ENCODE results near the gene ANKK1.

Gene ANKK1

DNA sequence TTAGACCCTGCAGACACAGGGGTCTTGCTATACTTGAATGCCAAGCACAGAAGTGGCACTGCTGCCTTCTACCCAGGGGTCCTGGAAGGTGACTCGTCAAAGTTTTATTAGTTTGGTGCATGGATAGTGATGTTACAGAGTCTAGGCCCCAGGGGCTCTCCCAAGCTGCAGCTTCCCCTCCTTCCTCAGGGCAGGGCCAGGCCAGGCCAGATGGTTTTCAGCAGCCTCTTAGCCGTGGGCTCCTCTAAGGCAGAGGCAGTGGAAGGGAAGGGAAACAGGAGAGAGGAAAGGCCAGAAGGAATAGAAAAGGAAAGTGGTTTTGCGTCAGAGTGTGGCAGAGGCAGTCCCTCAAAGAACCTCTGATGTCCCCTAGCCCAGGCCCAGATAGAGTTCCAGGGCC lies 21.9 kb downstream of the ANKK1 start:
- DNase-seq = no peak

DNA sequence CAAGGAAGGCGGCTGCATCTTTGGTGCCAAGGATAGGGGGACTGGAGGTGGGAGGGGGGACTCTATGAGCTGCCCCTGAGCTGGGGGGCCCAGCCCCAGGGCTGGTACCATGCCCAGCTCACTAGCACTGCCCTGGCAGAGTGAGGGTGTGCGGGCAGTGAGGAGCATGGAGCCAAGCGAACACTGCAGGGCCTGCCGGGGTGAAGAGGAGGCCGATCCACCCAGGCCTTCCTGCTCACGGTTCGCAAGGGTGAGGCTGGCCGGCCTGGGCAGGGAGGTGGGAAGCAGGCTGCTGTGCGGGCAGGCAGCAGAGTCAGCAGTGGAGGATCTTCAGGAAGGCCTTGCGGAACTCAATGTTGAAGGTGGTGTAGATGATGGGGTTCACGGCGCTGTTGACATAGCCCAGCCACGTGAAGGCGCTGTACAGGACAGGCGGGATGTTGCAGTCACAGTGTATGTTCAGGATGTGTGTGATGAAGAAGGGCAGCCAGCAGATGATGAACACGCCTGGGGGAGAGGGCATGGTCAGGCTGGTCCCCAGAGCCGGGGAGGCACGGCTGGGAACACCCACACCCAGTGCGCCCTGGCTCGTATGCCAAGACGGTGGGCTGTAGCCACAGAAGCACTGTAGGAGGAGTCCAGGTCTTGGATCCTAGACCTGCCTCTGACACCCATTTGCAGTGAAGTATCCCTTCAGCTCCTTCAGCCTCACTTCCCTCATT lies 23.0 kb downstream of the ANKK1 start:
- no peak for DNase-seq

DNA sequence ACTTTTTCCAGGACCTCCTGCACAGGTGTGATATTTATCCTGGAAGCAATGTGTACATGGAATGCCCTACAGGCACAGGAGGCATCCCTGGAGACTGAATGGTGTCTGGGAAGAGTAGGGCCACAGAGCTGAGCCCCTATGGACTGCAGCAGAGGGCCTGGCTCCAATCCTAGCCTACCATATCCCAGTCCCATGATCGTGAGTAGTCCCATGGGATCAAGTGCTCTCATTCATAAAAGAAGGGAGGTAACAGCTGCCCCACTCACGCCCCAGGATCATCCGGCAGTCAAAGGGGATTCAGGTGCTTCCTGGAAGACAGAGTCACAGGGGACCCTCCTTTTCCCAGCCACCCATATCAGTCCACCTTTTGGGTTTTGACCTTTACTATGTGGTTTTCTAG lies 24.0 kb downstream of the ANKK1 start:
- no peak for DNase-seq

DNA sequence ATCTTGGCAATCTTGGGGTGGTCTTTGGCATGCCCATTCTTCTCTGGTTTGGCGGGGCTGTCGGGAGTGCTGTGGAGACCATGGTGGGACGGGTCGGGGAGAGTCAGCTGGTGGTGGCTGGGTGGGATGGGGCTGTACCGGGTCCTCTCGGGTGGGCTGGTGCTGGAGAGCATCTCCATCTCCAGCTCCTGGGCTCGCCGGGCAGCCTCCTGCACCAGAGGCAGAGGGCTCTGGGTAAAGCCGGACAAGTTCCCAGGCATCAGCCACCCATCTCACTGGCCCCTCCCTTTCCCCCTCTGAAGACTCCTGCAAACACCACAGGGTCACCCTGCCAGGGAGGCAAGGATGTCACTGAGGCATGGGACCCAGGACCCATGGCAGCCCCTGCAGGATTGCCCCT lies 25.1 kb downstream of the ANKK1 start:
- DNase-seq = no peak

DNA sequence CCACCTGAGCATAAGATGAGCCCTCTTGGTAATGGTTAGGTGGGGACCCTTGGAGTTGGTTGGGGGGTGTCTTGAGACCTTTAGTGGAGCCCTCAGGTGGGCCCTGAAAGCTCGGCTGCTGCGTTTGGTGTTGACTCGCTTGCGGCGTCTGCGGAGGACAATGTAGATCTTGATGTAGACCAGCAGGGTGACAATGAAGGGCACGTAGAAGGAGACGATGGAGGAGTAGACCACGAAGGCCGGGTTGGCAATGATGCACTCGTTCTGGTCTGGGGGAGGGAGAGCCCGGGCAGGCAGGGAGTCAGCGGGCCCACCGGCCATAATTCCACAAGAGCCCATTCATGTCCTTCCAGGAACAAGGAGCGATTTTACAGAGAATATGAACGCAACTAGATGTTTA lies 27.8 kb downstream of the ANKK1 start:
- no peak for DNase-seq

DNA sequence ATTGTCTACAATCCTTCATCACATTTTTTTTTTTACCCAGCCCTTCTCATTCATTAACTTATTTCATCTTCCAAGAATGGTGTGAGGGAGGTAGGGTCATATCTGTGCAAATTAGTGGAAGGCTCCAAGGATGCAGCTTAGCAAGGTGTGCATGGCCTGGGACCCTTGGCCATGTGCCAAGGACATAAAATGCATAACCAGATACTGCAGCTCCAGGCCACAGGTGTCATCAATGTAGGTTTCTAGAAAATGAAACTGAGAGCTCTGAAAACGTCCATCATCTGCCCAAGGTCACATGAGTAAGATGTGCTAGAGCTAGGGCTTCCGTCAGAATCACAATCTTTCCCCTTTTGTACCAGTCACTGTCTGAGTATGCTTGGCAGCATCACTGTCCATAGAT lies 29.8 kb downstream of the ANKK1 start:
- no peak for DNase-seq

DNA sequence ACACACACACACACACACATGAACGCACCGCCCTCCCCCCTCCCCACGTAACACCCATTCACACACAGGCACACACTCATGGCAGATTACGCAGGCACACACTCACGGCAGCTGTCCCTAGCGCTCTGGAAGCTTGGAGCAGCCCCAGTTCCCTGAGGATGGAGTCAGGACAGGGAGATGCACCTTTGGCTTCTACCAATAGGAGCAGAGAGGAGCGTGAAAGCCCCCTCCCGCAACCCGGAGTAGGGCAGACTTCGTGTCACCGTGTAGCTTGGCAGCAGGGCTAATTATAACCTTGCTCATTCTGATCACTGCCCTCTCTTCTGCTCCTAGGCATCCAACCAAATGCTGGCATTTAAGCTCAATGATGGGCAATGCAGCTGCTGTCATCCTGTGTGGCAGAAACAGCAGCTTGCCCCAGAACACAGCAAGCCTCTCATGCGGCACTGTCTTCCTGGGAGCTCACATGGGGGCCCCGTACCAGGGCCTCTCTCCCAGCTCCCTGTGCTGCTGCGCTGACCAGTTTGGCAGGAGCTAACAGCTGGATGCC lies 31.9 kb downstream of the ANKK1 start:
- no peak for DNase-seq

DNA sequence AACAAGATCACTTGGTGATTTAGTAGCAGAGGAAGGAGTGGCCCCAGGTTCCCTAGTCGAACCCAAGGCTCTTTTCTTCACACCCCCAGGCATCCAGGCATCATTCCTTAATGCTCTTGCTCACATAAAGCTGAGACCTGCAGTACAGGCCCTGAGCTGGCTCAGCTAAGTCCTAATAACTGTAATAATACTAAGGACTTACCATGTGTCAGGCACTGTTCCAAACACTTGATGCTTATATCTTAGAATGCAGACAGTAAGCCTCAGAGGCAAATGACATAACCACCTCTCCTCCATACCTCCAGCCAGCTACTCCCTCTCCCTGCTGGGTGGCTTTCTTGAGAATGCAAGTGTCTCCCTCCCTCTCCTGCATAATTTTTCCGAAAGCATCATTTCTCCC lies 33.2 kb downstream of the ANKK1 start:
- DNase-seq = no peak

DNA sequence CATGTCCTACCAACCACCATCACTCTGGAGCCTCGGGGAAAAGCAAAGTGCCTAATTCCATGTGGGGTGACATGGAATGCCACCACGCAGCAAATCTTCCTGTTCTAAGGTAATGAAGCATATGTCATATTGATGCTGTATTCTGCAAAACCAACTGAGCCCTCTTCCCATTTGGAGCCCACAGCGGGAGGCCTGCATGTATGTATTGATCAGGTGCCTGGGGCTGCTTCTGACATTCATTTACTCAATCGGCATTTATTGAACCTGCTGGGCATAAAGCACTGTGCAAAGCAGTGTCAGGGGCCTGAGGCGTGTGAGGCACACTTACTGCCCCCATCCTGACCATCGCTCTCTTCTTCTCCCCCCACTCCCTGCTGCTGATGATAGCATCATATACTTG lies 39.1 kb downstream of the ANKK1 start:
- no peak for DNase-seq

DNA sequence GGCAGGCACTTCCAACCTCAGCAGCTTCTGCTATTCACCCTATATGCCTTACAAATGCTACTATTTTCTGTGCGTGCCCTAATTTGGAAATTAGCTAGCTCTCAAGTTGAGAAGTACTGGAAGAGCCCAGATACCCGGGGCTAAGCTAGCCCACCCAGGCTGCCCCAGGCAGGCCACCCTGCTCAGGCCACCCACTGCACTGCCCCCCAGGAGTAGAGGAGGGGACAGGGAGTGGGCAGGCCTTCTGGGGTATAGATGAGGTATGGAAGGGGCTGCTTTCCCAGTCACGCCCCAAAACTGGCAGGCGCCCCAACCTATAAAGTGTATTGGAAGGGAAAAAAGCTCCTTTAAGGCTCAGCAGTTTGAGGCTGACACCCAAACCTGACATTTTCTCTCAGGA lies 44.2 kb downstream of the ANKK1 start:
- DNase-seq = no peak

DNA sequence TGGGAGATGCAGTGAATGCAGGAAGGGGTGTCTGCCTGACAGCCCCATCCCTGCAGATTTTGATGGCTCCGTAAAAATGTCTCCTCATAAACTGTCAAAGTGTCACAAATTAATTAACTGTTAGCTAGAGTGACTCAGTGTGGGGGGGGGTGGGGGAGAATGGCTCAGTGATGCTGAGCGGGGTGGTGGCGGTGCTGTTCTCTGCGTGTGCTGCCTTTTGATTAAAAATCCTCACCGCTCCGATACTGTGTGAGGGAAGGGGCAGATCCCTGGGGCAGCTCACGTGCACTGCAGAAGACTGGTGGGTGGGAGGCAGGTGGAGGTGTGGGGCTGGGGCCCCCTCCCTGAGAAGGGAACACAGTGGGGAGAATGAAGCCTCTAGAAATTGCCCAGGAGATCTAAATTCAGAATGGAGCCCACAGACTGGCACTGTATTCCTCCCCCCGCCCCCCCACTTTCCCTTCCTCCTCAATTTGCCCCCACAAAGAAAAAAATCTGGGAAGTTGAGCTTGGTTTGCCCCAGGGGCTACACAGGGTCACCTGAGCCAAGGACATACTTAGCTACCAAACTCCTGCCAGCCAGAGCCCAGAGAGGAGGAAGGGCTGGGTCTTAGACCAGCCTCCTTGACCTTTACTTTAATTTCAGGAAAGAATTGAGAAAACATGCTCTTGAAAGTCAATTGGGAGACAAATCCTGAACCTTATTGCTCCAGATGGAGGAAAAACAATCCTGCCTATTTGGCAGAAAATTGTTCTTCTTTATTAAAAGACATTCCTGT lies 47.8 kb downstream of the ANKK1 start:
- no peak for DNase-seq

DNA sequence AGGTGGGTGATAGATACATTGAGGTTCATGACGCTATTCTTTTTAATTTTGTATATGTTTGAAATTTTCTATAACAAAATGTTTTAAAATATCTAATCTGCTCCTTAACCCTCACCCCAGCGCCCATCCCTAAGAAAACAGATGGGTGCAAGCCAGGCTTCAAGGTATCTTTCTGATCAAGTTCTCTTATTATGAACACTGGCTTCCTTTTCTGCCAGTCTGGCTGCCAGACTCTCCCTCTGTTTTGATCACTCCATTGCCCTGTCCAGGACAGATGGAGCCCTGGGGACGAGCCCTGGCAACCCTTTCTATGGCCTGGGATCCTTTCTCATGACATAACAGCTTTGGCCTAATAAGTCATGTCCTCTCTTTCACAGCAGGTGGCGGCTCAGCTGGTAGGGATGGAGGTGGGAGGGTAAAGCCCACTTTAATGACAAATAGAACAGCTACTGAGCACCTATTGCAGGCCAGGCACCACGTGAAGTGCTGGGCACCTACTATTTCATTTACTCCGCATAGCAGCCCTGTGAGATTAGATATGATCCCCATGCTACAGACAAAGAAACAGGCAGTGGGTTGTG lies 49.2 kb downstream of the ANKK1 start:
- DNase-seq = peak; percentile 49

DNA sequence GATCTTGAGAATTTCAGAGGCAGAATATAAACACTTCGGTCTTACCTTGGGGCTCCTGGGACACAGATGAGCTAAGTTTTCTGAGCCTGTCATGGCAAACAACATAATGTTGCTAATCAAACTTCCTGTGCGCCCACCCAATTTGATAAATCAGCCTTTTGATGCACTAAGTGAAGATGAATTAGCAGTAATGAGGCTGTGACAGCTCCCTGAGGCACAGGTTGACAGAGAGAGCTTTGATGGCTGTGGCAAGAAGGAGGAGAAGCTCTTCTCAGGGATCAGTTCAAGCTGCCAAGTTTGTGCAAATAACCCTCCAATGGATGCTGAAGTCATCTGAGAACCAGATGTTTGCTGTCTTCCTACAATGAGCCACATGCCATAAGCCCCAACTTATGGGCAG lies 53.2 kb downstream of the ANKK1 start:
- DNase-seq = no peak

DNA sequence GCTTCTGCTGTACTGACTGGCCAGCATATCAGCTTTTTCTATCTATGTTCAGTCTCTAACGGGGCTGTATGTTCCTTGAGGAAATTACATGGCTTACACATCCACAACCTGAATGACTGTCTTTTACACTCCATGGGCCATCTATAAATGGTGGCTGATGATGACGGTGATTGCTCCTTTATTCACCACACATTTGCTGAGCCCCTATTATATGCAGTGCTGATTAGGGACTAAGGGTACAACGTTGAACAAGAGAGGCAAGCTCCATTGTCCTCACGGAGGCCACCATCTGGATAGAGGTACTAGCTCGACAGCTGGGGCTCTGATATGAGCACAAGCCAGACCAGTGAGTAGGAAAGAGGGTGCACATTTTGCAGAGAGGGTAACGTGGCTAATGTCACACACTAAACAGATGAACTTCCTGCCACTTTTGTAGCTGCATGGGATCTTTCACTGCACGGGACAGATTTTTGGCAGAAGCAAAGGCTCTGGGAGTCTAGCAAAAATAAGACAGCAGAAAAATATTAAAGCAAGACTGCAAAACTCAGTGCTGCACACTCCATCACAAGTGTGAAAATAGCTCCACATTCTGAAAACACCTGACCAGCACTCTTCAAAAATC lies 57.0 kb downstream of the ANKK1 start:
- DNase-seq = peak; percentile 28

DNA sequence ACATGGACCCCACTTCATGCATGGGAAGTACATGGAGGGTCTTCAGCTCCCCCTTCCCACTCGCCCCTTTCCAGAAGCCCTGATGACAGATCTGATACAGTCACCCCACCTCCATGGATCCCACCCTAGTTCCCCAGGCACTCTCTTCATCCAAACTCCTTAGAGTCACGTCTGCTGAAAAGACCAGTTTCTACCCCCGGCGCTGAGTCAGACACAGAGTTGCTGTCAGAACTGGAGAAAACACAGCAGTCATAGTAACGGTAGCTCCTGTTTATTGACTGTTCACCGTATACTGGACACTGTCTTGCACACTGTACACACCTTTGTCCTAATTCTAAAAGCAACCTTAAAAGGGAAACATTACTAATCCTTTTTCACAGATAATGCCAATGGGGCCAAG lies 58.5 kb downstream of the ANKK1 start:
- no peak for DNase-seq

DNA sequence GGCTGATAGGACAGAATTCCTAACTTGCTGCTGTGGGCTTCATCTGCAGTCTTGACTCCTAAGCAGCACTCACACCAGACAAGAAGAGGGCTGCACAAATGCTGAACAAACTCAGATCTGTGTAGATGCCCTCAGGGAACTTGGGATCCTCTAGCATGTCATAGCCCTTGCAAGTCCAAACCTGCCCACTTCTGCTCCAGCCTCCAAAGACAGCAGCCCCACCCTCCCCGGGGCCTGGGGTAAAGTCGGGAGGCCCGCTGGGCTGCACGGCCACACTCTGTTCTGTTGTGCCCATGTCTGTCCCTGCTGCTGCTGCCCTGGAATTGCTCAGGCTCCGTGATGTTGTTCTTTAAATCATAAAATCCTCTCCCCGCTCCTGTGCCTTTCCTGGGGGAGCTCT lies 59.4 kb downstream of the ANKK1 start:
- no peak for DNase-seq

DNA sequence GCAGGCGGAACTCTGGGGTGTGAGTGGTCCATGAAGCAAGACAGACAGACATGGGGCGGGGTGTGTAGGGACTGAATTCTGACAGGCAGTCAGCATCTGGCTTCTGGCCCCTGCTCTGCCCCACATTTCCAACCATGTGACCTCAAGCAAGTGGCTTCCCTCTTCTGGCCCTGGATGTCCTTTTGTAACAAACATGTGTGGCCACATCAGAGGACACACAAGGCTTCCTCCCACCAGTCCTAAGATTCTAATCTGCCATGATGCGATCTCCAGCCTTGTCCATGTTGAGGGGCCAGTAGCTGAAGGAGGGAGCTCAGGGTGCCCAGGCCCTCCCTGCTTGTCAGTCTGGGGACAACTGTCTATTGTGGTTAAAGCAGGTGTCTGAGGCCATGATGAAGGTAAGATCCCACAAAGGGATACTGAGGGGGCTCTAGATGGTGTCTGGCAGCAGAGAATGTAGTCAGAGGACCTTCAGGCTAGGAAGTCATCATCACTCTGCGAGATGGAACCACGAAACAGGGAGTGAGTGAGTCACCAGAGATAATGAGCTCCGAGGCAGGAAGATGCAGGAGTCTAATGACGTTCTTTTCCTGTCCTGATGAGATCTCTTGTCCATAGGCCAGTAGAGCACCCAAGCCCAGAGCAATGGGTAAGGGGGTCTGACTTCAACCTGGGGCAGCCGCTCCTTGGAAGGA lies 60.2 kb downstream of the ANKK1 start:
- DNase-seq = no peak

DNA sequence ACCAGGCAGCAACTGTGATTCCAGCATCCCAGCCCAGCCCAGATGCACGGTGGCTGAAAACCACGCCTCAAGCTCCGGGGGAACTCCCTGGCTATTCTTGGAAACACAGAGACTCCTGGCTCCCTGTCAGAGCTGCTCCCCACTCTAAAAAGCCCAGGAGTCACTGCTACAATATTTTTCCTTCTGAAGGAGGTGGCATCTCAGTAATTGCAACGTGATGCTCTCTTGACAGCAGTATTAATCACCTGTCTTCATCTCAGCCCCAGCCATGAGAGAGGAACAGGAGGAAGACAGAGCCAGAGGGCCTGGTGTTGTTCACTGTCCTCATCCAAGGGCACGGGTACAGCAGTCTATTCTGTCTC lies 60.7 kb downstream of the ANKK1 start:
- DNase-seq = no peak

DNA sequence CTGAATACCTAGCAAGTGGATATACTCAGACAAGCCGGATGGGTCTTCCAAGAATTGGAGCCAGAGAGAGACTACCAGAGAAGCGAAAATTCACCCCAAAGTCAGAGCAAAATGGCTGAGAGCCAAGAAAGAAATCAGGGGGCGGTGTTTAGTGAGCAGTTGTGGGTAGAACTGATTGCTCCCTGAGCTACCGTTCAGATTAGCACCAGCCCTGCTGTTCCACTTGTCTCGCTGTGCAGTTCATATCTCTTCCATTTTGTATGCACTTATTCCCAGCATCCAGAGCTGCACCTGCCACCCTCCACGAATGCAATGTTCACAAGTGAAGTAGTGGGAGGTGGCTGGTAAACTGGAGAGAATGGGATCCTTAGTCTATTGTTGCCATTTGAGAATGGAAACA lies 62.2 kb downstream of the ANKK1 start:
- DNase-seq = no peak

Measured in DMS 273 treated with DMSO at 0.1 percent for 48 hours (cell line).